Measurements from ENCODE around the gene MCMBP. TPM values are rescaled to one million over a fixed set of nuclear protein-coding genes. Genes with fewer than 3 reads are reported as not detected.

MCMBP gene
- polyA plus RNA-seq, 2 of the 4 experiments (the other 2 are of a cell fraction) = 57.3 to 113 TPM

- WGBS (ENCODE audit: missing lambda C conversion rate) = 74% methylated on average over 2 of the region's 2 CpGs
- H3K9me3 ChIP-seq = no peaks in the 10 kb centered on the region
- TF ChIP-seq CHD4 (IDR thresholded peaks at IDR 0.05; ENCODE audit: borderline replicate concordance) = no peak
- no peak for TF ChIP-seq MYC (IDR thresholded peaks at IDR 0.05; ENCODE audit: borderline replicate concordance, low read length)
- TF ChIP-seq, protein P1, sequence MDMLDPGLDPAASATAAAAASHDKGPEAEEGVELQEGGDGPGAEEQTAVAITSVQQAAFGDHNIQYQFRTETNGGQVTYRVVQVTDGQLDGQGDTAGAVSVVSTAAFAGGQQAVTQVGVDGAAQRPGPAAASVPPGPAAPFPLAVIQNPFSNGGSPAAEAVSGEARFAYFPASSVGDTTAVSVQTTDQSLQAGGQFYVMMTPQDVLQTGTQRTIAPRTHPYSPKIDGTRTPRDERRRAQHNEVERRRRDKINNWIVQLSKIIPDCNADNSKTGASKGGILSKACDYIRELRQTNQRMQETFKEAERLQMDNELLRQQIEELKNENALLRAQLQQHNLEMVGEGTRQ (IDR thresholded peaks at IDR 0.05) = no peak
- TF ChIP-seq ZSCAN20 (CRISPR knock-in tag; IDR thresholded peaks at IDR 0.05) = no peak
- TF ChIP-seq EP300 (IDR thresholded peaks at IDR 0.05) = no peak
- no peak for TF ChIP-seq ZFP36 (IDR thresholded peaks at IDR 0.05; ENCODE audit: borderline replicate concordance, partially characterized antibody)
- TF ChIP-seq GATA3 (IDR thresholded peaks at IDR 0.05; ENCODE audit: borderline replicate concordance) = no peak
- no peak for TF ChIP-seq REST (IDR thresholded peaks at IDR 0.05)
- TF ChIP-seq MAZ (IDR thresholded peaks at IDR 0.05; ENCODE audit: borderline replicate concordance, low read depth, low read length) = no peak
- no peak for TF ChIP-seq CBX8 (IDR thresholded peaks at IDR 0.05)
- TF ChIP-seq POLR2A (IDR thresholded peaks at IDR 0.05; ENCODE audit: low read length) = no peak
- no peak for TF ChIP-seq BCL3 (IDR thresholded peaks at IDR 0.05)
- FAIRE-seq (no peak), ATAC-seq (no peak), DNase-seq (ENCODE audit: low read depth in 1 of 2, low spot score in 1 of 2) (no peak)
- 0 out of 3 replicates have a peak, but pooled peaks cover 8% of the 10 kb centered on the region for H3K4me1 ChIP-seq
- ChIA-PET CTCF (no interaction called here), POLR2A (no interaction called here)
- H3K4me3 ChIP-seq = no peak overlapping the region
- no peak overlapping the region for H3K27ac ChIP-seq
- no peak overlapping the region for H3K4me2 ChIP-seq
These were observed 39.7 kb downstream of the MCMBP start for GRCh38 chr10:119832951-119833350.

DNA sequence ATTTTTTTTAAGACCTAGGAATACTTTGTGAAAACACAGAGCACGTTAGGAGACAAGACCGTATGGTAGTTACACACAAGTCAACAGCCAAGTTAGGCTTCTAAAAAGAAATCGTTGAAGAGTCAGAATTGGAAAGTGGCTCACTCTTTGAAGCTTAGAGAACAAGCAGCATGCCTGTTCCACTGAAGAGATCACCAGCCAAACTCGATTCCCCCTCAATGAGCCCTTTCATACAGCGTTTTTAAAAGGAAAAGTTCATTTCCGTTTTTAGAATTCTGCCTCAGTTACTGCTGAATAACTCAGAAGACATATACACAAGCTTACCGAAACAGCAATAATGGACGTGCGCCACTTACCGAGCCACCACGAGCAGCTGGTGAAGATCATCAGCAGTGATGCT is 41.0 kb downstream of the MCMBP start:
- ATAC-seq (no peak), DNase-seq (ENCODE audit: low read depth in 1 of 2, low spot score in 1 of 2) (no peak), FAIRE-seq (no peak)
- ChIA-PET CTCF (interaction anchor here (1.3 to 3.3 kb wide), 4 partner anchors 9 to 223 kb away, joined by 3 to 14 read pairs (median 5); no protein-coding TSS in a partner anchor), POLR2A (no interaction called here)
- H3K27ac ChIP-seq = no peak overlapping the region
- H3K4me2 ChIP-seq = no peak overlapping the region
- H3K4me1 ChIP-seq = 0 out of 3 replicates have a peak, but pooled peaks cover 4% of the 10 kb centered on the region
- TF ChIP-seq ZFP36 (IDR thresholded peaks at IDR 0.05; ENCODE audit: borderline replicate concordance, partially characterized antibody) = no peak
- TF ChIP-seq, protein P1 (IDR thresholded peaks at IDR 0.05) = no peak
- TF ChIP-seq, protein P2, sequence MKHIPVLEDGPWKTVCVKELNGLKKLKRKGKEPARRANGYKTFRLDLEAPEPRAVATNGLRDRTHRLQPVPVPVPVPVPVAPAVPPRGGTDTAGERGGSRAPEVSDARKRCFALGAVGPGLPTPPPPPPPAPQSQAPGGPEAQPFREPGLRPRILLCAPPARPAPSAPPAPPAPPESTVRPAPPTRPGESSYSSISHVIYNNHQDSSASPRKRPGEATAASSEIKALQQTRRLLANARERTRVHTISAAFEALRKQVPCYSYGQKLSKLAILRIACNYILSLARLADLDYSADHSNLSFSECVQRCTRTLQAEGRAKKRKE (CRISPR knock-in tag; IDR thresholded peaks at IDR 0.05; ENCODE audit: low read depth) = no peak
- TF ChIP-seq CHD2 (IDR thresholded peaks at IDR 0.05; ENCODE audit: low read length, partially characterized antibody) = no peak
- TF ChIP-seq MAZ (IDR thresholded peaks at IDR 0.05; ENCODE audit: borderline replicate concordance, low read depth, low read length) = no peak
- no peak for TF ChIP-seq CEBPB (IDR thresholded peaks at IDR 0.05)
- no peak for TF ChIP-seq KDM1A (IDR thresholded peaks at IDR 0.05; ENCODE audit: low read depth)
- TF ChIP-seq NFE2L2 (conservative IDR thresholded peaks at IDR 0.05; ENCODE audit: low read length) = no peak
- TF ChIP-seq, protein P3, sequence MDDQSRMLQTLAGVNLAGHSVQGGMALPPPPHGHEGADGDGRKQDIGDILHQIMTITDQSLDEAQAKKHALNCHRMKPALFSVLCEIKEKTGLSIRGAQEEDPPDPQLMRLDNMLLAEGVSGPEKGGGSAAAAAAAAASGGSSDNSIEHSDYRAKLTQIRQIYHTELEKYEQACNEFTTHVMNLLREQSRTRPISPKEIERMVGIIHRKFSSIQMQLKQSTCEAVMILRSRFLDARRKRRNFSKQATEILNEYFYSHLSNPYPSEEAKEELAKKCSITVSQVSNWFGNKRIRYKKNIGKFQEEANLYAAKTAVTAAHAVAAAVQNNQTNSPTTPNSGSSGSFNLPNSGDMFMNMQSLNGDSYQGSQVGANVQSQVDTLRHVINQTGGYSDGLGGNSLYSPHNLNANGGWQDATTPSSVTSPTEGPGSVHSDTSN (IDR thresholded peaks at IDR 0.05) = no peak
- no peak for TF ChIP-seq PHF8 (IDR thresholded peaks at IDR 0.05; ENCODE audit: borderline replicate concordance, low read depth)
- TF ChIP-seq, protein P4, sequence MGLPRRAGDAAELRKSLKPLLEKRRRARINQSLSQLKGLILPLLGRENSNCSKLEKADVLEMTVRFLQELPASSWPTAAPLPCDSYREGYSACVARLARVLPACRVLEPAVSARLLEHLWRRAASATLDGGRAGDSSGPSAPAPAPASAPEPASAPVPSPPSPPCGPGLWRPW (IDR thresholded peaks at IDR 0.05) = no peak
- no peak for TF ChIP-seq SMC3 (IDR thresholded peaks at IDR 0.05)
- TF ChIP-seq CTCF (IDR thresholded peaks at IDR 0.05) = no peak
- WGBS (ENCODE audit: missing lambda C conversion rate) = 84% methylated on average over 11 of the region's 11 CpGs
- H3K4me3 ChIP-seq = no peak overlapping the region
- no peaks in the 10 kb centered on the region for H3K9me3 ChIP-seq
